Adrenal gland (tissue), 12 donors: Measurements from ENCODE around the gene FCHSD2. TPM values are rescaled to one million over a fixed set of nuclear protein-coding genes. Genes with fewer than 3 reads are reported as not detected.

Experiments
- DNase-seq, 7 donors: peaks; one replicate each; pipeline ENCODE4 v3.0.0-alpha.2; 2019 to 2020
- H3K27ac ChIP-seq, 5 donors: fragments of 200-600 bp; sonication (generic) in 4 of 5; 1 replicate in 3 of 5; 2 replicates in 2 of 5; pipeline versions ENCODE4 v1.5.1 to v1.8.0; 2016 to 2020; ENCODE audit warnings: mild to moderate bottlenecking in 1 of 5
- H3K27me3 ChIP-seq: fragments of 200-600 bp; 2 replicates; pipeline ENCODE4 v1.8.0; 2021
- H3K36me3 ChIP-seq, 2 donors: fragments of 200-600 bp; replicated peaks in 1 of 2; 1 replicate in 1 of 2; 2 replicates in 1 of 2; pipeline versions ENCODE4 v1.5.1 to v1.8.0; 2018 to 2022
- H3K4me1 ChIP-seq, 2 donors: fragments of 200-600 bp; replicated peaks in 1 of 2; 1 replicate in 1 of 2; 2 replicates in 1 of 2; pipeline versions ENCODE4 v1.5.1 to v1.8.0; 2018 to 2021
- H3K4me3 ChIP-seq, 4 donors: fragments of 200-600 bp; sonication (generic) in 3 of 4; one replicate each; pipeline ENCODE4 v1.5.1; 2016 to 2018
- H3K9me3 ChIP-seq, 3 donors: fragments of 200-600 bp; sonication (generic) in 1 of 3; replicated peaks in 1 of 3; 1 replicate in 2 of 3; 2 replicates in 1 of 3; pipeline versions ENCODE4 v1.5.1 to v1.8.0; 2016 to 2021
- CTCF ChIP-seq, 6 experiments: fragments of 450-650 bp in 4 of 6; fragments of 200-600 bp in 2 of 6; sonication (generic) in 1 of 6; IDR thresholded peaks; 1 replicate in 5 of 6; 2 replicates in 1 of 6; pipeline versions ENCODE4 v1.5.1 to v1.8.0; 2016 to 2021; ENCODE audit warnings: antibody characterized with exemption in 6 of 6, mild to moderate bottlenecking in 2 of 6, moderate library complexity in 1 of 6
- POLR2A ChIP-seq, 2 donors: fragments of 450-650 bp; IDR thresholded peaks; one replicate each; pipeline ENCODE4 v1.6.1; 2017; ENCODE audit warnings: antibody characterized with exemption in 2 of 2, mild to moderate bottlenecking in 2 of 2, moderate library complexity in 1 of 2
- WGBS, 4 donors: extraction: QIAGEN DNeasy Blood & Tissue Kit in 2 of 4; methylation state at CpG; one replicate each; pipeline versions ENCODE4 v1.1.5 to v1.1.7; 2013 to 2017; 5-methylcytosine and 5-hydroxymethylcytosine counted together
- intact Hi-C, 2 donors: fragments of 100-400 bp; cut with DNase I; formaldehyde crosslinking; loops; one replicate each; pipeline versions ENCODE4 v1.14.1 to v1.15.0; 2022 to 2023
- polyA plus RNA-seq, 3 donors: library from polyadenylated mRNA; stranded (reverse); fragments of 200-250 nt in 2 of 3; fragments of 350-450 nt in 1 of 3; fragmentation: Illumina TruSeq in 1 of 3; extraction: RNeasy Lipid Tissue Mini Kit (QIAGEN cat#74804) in 1 of 3; gene quantifications; one replicate each; pipeline ENCODE4 v1.2.3, GENCODE V29; 2013 to 2014
- total RNA-seq, 9 donors: library from RNA; depleted of rRNA in 4 of 9; stranded (reverse); fragments of >200 nt in 4 of 9; fragments of 120-200 nt in 1 of 9; fragmentation: NEBNext Ultra II Directional in 1 of 9; extraction: Animal tissue kit (Norgen Biotek cat#: 25700) in 1 of 9; gene quantifications; one replicate each; pipeline versions ENCODE4 v1.1.0 to v1.2.4, GENCODE V29; 2013 to 2023
- donor health status: healthy with polysubstance abuse.
- donor health status: Bipolar disorder and iron deficiency.
- donor health status: DM: yes; HTN: yes; CAD: no.
- donor health status: DM: no; HTN: no; CAD: no.
- donor health status: DM: no; HTN: no; CAD: no.
- donor health status: DM: yes; HTN: yes; CAD: no.

FCHSD2 gene
- total and polyA plus RNA-seq, 12 donors, result 14.6 to 67.2 (median 32.7) TPM

- intact Hi-C loops, result no loop called here
- TF ChIP-seq POLR2A (IDR thresholded peaks at IDR 0.05) (no peak), CTCF (IDR thresholded peaks at IDR 0.05) (no peak)
- Histone ChIP-seq H3K9me3 (no peaks in the 10 kb centered on the region), H3K36me3 (no peaks in the 10 kb centered on the region), H3K4me3 (no peak overlapping the region), H3K27ac (no peak overlapping the region), H3K27me3 (no peaks in the 10 kb centered on the region), H3K4me1 (no peaks in the 10 kb centered on the region)
- no peak for DNase-seq
- WGBS, 4 donors, result 91 to 98% (median 95%) methylated on average over 2 of the region's 2 CpGs
Observed at GRCh38 chr11:72953637-72954036, 188.5 kb downstream of the FCHSD2 start.

GRCh38 chr11:72951888-72952287 is 190.2 kb downstream of the FCHSD2 start:
- Histone ChIP-seq H3K9me3 (no peaks in the 10 kb centered on the region), H3K36me3 (no peaks in the 10 kb centered on the region), H3K27ac (no peak overlapping the region), H3K4me1 (no peaks in the 10 kb centered on the region), H3K4me3 (no peak overlapping the region), H3K27me3 (no peaks in the 10 kb centered on the region)
- TF ChIP-seq CTCF (IDR thresholded peaks at IDR 0.05), result no peak
- TF ChIP-seq POLR2A (IDR thresholded peaks at IDR 0.05), result no peak
- intact Hi-C loops, result no loop called here
- no peak for DNase-seq

GRCh38 chr11:72951193-72951592 is 190.9 kb downstream of the FCHSD2 start:
- H3K4me1 ChIP-seq, result no peaks in the 10 kb centered on the region
- TF ChIP-seq POLR2A (IDR thresholded peaks at IDR 0.05) (no peak), CTCF (IDR thresholded peaks at IDR 0.05) (no peak)
- DNase-seq, result peak in 1 of 7 donors; percentile 19
- H3K36me3 ChIP-seq, result no peaks in the 10 kb centered on the region
- intact Hi-C loops, result no loop called here
- 67 to 79% (median 72%) methylated on average over 4 of the region's 4 CpGs for WGBS, 4 donors
- no peaks in the 10 kb centered on the region for H3K9me3 ChIP-seq
- H3K4me3 ChIP-seq, result no peak overlapping the region
- no peak overlapping the region for H3K27ac ChIP-seq
- H3K27me3 ChIP-seq, result no peaks in the 10 kb centered on the region

- H3K36me3 ChIP-seq, result no peaks in the 10 kb centered on the region
- H3K27ac ChIP-seq, result no peak overlapping the region
- no peak for DNase-seq
- no peaks in the 10 kb centered on the region for H3K9me3 ChIP-seq
- TF ChIP-seq POLR2A (IDR thresholded peaks at IDR 0.05), result no peak
- no peak for TF ChIP-seq CTCF (IDR thresholded peaks at IDR 0.05)
- H3K27me3 ChIP-seq, result no peaks in the 10 kb centered on the region
- intact Hi-C loops, result no loop called here
- H3K4me3 ChIP-seq, result no peak overlapping the region
- WGBS, 4 donors, result 94 to 96% (median 95%) methylated on average over 3 of the region's 3 CpGs
- no peaks in the 10 kb centered on the region for H3K4me1 ChIP-seq
Observed at GRCh38 chr11:72950685-72951084, 191.4 kb downstream of the FCHSD2 start.
